ENCODE measurements around the gene SCML1.

- no peak for TF ChIP-seq CTCF (IDR thresholded peaks at IDR 0.05)
- no peak for TF ChIP-seq EP300 (IDR thresholded peaks at IDR 0.05)
Observed at GRCh38 chrX:17758382-17758781, 21.1 kb downstream of the SCML1 start.
